C4-2B (cell line): Measurements from ENCODE around the gene PITPNC1.

Experiments
- H3K27ac ChIP-seq: fragments of 450-650 bp; 2 replicates; pipeline ENCODE4 v1.5.1; 2017
- CTCF ChIP-seq: fragments of 450-650 bp; conservative IDR thresholded peaks from 2 replicates; pipeline ENCODE4 v1.5.1; 2017; ENCODE audit warnings: mild to moderate bottlenecking
- ZFX ChIP-seq: fragments of 450-650 bp; IDR thresholded peaks from 2 replicates; pipeline ENCODE4 v1.6.1; 2017

Gene PITPNC1

GRCh38 chr17:67534941-67535340, 157.9 kb downstream of the PITPNC1 start:
- TF ChIP-seq CTCF: no peak
- TF ChIP-seq ZFX: no peak

DNA sequence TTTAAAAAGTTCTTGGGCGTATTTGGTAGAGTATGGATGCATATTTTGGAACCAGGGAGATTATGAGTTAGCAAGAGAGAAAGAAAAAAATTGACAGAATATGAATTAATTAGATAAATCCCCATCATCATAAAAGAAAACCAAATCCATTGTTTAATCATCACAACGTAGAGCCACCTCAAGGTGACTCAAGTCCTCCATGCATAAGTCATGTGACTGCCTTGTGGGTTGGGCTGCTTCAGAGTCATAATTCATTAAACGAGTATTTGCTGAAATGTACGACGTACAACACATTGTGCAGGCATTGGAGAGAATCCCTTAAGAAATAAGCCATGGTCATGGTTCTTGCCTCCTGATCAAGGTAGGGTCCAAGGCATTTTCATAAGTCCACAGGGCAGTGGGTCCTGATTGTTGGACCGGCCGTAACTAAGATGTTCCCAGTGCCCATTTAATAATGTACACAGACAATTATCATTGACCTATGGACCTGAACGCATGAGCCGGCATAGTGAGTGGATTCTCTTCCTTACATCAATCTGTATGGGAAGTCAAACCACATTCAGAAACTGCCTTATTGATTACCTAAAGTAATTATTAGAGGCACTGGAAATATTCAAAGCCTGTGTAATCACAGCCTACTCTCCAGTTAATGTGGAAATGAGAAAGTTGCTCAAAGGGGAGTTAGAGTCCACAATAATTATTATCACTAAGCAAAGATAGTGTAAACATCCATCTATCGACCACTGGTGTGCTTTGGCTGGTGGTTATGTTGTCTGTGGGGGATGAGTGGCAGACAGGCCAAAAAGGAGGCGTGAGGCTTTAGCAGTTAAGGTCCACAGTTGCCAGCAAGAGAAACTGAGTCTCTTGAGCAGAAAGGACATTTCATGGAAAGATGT, 165.4 kb downstream of the PITPNC1 start:
- H3K27ac ChIP-seq: no peak overlapping the region
- no peak for TF ChIP-seq CTCF
- TF ChIP-seq ZFX: no peak

More at GRCh38 chr17:67534941-67535340, 157.9 kb downstream of the PITPNC1 start:
- no peak overlapping the region for H3K27ac ChIP-seq

GRCh38 chr17:67544364-67544955, 167.4 kb downstream of the PITPNC1 start:
- no peak for TF ChIP-seq CTCF
- no peak for TF ChIP-seq ZFX
- no peak overlapping the region for H3K27ac ChIP-seq

- H3K27ac ChIP-seq: no peak overlapping the region
- TF ChIP-seq ZFX: no peak
- TF ChIP-seq CTCF: no peak
These were observed 169.8 kb downstream of the PITPNC1 start for GRCh38 chr17:67546578-67547527.

- H3K27ac ChIP-seq: no peak overlapping the region
- TF ChIP-seq ZFX: no peak
These were observed 171.6 kb downstream of the PITPNC1 start for GRCh38 chr17:67548693-67549092.

- no peak for TF ChIP-seq CTCF
- TF ChIP-seq ZFX: no peak
These were observed 172.7 kb downstream of the PITPNC1 start for GRCh38 chr17:67549820-67550219.

GRCh38 chr17:67554634-67555033, 177.6 kb downstream of the PITPNC1 start:
- no peak overlapping the region for H3K27ac ChIP-seq
- TF ChIP-seq CTCF: no peak
- TF ChIP-seq ZFX: no peak

More at GRCh38 chr17:67549820-67550219, 172.7 kb downstream of the PITPNC1 start:
- no peak overlapping the region for H3K27ac ChIP-seq
